ENCODE data around the gene RNF180.

RNF180 gene

GRCh38 chr5:64206653-64207052, 41.0 kb downstream of the RNF180 start:
- H3K4me1 ChIP-seq (ENCODE audit: control insufficient read depth, insufficient read depth, low read length) = no peaks in the 10 kb centered on the region
- no peaks in the 10 kb centered on the region for H3K9me3 ChIP-seq (ENCODE audit: control insufficient read depth, insufficient read depth, low read depth, low read length)
- no peak overlapping the region for H3K27ac ChIP-seq (ENCODE audit: extremely low read depth, low read depth, low read length)
- no peak overlapping the region for H3K4me3 ChIP-seq (ENCODE audit: low read depth, low read length)
- CTCF ChIA-PET = interaction anchor here (0.8 to 2.4 kb wide), 4 partner anchors 22 to 406 kb away, joined by 4 to 16 read pairs (median 6); no protein-coding TSS in a partner anchor
- POLR2A ChIA-PET = no interaction called here
- H3K36me3 ChIP-seq (ENCODE audit: control insufficient read depth in 2 of 2, insufficient read depth in 1 of 2, low read length in 2 of 2) = no peaks in the 10 kb centered on the region
- TF ChIP-seq ZNF223 (tag by site-specific recombination; IDR thresholded peaks at IDR 0.05) = no peak
- TF ChIP-seq ZNF350 (tag by site-specific recombination; IDR thresholded peaks at IDR 0.05) = no peak
- no peak for TF ChIP-seq ZNF776 (tag by site-specific recombination; IDR thresholded peaks at IDR 0.05; ENCODE audit: borderline replicate concordance)
- TF ChIP-seq ZNF548 (tag by site-specific recombination; IDR thresholded peaks at IDR 0.05) = no peak
- no peak for TF ChIP-seq ZNF837 (tag by site-specific recombination; IDR thresholded peaks at IDR 0.05)
- TF ChIP-seq KLF10 (tag by site-specific recombination; IDR thresholded peaks at IDR 0.05) = no peak
- no peak for TF ChIP-seq GLIS1 (tag by site-specific recombination; IDR thresholded peaks at IDR 0.05)
- no peak for TF ChIP-seq ZNF768 (tag by site-specific recombination; IDR thresholded peaks at IDR 0.05)
- TF ChIP-seq PRDM4 (tag by site-specific recombination; IDR thresholded peaks at IDR 0.05) = no peak
- TF ChIP-seq ZNF629 (tag by site-specific recombination; IDR thresholded peaks at IDR 0.05) = no peak
- no peak for TF ChIP-seq PBX3 (CRISPR knock-in tag; IDR thresholded peaks at IDR 0.05)
- TF ChIP-seq ZNF514 (tag by site-specific recombination; IDR thresholded peaks at IDR 0.05) = no peak
- TF ChIP-seq IKZF3 (tag by site-specific recombination; IDR thresholded peaks at IDR 0.05) = no peak
- no peak for TF ChIP-seq ZNF530 (tag by site-specific recombination; IDR thresholded peaks at IDR 0.05; ENCODE audit: low read depth)
- TF ChIP-seq ZNF416 (tag by site-specific recombination; IDR thresholded peaks at IDR 0.05) = no peak
- no peak for TF ChIP-seq ZNF202 (tag by site-specific recombination; IDR thresholded peaks at IDR 0.05; ENCODE audit: borderline replicate concordance)
- TF ChIP-seq BCL6B (tag by site-specific recombination; IDR thresholded peaks at IDR 0.05) = no peak
- TF ChIP-seq ZNF585B (tag by site-specific recombination; IDR thresholded peaks at IDR 0.05) = no peak

- Histone ChIP-seq H3K27ac (ENCODE audit: extremely low read depth, low read depth, low read length) (no peak overlapping the region), H3K9me3 (ENCODE audit: control insufficient read depth, insufficient read depth, low read depth, low read length) (no peaks in the 10 kb centered on the region), H3K4me1 (ENCODE audit: control insufficient read depth, insufficient read depth, low read length) (no peaks in the 10 kb centered on the region), H3K4me3 (ENCODE audit: low read depth, low read length) (no peak overlapping the region), H3K36me3 (ENCODE audit: control insufficient read depth in 2 of 2, insufficient read depth in 1 of 2, low read length in 2 of 2) (no peaks in the 10 kb centered on the region)
- ChIA-PET CTCF (interaction anchor here (0.6 to 2.1 kb wide), 6 partner anchors 25 to 405 kb away, joined by 3 to 14 read pairs (median 5); no protein-coding TSS in a partner anchor), POLR2A (no interaction called here)
- TF ChIP-seq ZNF654 (tag by site-specific recombination; IDR thresholded peaks at IDR 0.05; ENCODE audit: low read depth) (peak; percentile 53), ZNF133 (tag by site-specific recombination; IDR thresholded peaks at IDR 0.05) (no peak)
These were observed 42.3 kb downstream of the RNF180 start for GRCh38 chr5:64207978-64208377.
